EL (cell line): Measurements from ENCODE around the gene CAMK1G.

Experiments used
- DNase-seq: peaks from one replicate; pipeline ENCODE4 v3.0.0-alpha.2; 2016

CAMK1G gene

GRCh38 chr1:209565759-209566678 lies 17.5 kb upstream of the CAMK1G start:
- peak; percentile 83 for DNase-seq

DNA sequence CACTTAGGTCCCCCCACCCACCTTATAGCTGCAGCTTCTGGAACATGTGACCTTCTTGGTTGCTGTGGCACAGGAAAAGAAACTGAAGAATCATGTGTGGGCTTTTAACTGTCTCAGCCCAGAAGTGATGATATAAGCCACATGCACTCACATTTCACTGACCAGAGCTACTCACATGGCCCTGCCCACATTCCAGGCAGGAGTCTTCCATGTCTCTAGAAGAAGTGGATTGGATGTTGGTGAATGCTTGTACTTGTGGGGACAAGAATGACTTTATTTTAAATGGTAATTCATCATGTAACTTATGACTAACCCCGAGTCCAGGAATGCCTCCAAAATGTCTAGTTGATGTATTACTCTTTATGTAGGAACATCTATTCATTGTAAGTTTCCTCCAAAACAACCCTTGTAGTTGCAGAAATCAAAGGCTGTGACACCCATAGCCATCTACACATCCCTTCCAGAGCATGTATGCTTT lies 15.8 kb upstream of the CAMK1G start:
- peak; percentile 70 for DNase-seq

DNA sequence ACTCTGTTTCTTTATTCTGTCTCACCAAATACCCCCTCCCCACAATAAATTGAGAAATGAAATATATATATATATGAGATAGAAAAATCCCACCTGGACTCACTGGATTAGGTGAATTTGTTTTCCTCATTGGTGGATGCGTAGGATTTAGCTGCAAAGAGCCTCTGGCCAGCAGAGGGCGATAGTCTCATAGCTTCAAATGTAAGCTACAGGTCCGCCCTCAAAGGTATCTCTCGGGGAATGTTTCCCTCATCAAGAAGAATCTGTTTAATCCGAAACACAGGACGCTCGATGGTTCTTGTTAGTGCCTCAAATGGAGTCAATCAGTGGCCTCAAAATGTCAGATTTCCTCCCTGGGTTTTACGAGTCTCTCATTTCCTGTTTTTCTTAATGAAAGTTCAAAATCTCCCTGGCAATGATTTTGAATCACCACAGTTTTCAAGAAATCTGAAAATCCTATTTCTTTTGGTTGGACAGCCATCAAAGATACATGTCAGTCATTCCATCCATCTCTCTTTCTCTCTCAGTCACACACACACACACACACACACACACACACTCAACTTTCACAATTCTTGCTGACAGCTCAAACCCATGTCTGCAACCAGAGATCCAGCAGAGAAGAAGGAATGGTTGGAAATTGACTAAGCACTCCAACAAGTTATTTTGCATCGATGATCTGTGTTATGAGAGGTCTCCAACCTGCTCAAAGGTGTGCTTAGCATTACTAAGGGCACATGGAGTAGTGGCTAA lies 13.9 kb upstream of the CAMK1G start:
- peak; percentile 74 for DNase-seq

- DNase-seq: no peak
Measured at GRCh38 chr1:209570743-209571142, 12.8 kb upstream of the CAMK1G start.

GRCh38 chr1:209576392-209577197 lies 6.9 kb upstream of the CAMK1G start:
- peak; percentile 82 for DNase-seq

- peak; percentile 84 for DNase-seq
Measured at GRCh38 chr1:209577346-209577745, 6.2 kb upstream of the CAMK1G start.

- peak; percentile 54 for DNase-seq
Measured at GRCh38 chr1:209580577-209580976, 2.9 kb upstream of the CAMK1G start.

GRCh38 chr1:209584231-209584672 lies 738 bp downstream of the CAMK1G start:
- no peak for DNase-seq

DNA sequence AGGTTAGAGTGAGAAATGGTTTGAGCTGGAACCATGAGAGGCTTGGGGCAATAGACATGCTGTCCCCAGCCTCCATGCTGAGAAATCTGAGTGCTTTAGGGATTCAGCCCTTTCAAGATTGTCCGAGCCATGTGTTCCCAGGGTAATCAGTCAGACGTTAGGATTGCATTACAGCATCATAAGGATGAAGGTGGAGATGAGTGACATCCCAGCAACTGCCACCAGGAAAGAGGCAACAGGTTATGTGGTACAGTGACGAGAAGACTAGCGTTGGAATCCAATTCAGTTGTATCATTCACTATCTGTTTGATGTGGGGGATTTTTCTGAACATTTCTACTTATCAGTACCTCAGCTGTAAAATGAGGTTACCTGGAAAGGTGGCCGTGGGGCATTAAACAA lies 1.7 kb downstream of the CAMK1G start:
- no peak for DNase-seq

GRCh38 chr1:209585672-209586071 lies 2.2 kb downstream of the CAMK1G start:
- peak; percentile 61 for DNase-seq

DNA sequence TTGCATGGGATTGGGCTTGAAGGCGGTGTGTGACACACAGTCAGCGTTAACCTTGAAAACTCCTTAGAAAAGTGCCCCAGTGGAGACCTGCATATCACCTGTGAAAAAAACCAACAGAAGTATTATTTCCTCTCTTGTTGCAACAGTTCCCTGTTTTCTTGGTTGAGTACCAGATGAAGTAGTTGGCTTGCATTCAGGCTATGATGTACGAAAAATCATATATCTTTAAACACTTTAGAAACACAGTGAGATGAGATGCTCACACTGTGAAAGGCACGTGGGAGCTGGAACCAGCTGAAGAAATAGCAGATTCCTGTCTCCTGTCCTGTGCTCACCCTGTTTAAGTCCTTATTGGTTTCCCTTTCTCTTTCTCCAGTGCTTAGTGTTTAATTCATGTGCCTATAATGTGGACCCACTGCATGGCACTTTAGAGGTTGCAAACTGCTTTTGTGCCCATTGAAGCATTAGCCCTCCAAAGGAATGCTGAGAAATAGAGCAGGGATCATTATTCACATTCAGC lies 2.8 kb downstream of the CAMK1G start:
- no peak for DNase-seq

GRCh38 chr1:209587789-209588188 lies 4.3 kb downstream of the CAMK1G start:
- peak; percentile 94 for DNase-seq

DNA sequence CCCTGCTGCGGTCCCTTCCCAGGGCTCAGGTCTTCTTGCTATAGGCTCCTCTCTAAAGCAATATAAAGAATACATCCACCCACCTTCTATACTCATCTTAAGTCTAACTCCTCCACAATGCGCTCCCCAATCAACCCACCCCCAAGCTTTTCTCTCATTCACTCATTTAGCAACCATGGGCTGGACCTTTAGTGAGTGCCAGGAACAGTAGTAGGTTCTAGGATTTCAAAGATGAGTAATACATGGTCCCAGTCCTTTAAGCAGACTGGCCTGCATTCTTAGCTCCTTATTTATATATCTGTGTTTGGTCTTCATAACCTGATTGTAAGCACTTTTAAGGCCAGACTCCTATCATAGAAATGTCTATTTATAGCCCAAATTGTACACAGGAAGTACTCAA lies 5.9 kb downstream of the CAMK1G start:
- DNase-seq: no peak

DNA sequence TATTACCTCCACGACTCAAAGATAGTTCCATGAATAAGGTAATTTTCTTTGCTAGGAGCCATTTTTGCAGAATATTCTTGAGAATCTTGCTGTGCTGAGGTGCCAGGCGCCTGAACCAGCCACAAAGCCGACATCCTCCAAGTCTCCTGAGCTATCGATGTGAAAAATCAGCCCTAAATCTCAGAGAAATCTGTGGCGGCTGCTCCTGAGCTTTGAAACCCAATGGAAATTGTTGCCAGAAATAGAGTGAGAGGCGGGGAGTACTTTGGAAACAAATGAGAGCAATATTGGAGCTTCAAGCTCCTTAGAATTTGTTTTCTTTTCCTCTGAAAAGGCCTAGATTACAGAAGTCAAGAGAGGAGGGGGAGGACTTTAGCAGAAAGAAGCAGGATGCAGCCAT lies 6.3 kb downstream of the CAMK1G start:
- DNase-seq: no peak

GRCh38 chr1:209590405-209590804 lies 6.9 kb downstream of the CAMK1G start:
- no peak for DNase-seq

DNA sequence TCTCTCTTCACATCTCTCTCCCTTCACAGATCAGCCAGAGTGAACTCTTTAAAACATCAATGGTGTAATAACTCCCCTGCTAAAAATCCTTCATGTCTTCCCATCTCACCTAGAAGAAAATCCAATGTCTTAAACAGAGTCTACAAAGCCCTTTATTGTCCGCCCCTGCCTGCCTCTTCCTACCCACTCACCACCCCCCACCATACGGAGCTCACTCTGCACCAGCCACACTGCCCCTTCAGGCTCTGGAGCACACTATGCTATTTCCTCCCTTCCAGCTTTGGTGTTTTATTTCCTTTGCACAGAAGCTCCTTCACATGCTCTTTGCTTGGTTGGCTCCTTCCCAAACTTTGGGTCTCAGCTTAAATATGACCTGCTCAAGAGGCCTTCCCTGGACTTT lies 10.2 kb downstream of the CAMK1G start:
- DNase-seq: no peak

DNA sequence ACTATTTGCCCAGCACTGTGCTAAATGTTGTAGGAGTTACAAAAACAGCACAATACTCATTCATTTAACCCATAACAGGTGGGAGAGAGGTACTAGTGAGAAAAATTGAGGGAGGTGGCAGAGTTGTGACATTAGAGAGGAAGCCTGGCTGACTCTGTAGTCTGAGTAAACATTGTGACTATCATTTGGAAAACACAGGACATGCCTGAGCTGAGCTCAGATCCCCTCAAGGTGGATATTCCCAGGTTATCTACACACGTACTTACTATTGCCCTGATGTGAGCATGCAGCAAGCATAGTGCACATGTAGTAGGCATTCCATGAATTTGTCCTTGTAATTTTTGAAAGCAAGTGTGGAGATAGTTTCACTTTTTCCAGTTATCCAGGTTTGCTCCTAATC lies 10.9 kb downstream of the CAMK1G start:
- no peak for DNase-seq

DNA sequence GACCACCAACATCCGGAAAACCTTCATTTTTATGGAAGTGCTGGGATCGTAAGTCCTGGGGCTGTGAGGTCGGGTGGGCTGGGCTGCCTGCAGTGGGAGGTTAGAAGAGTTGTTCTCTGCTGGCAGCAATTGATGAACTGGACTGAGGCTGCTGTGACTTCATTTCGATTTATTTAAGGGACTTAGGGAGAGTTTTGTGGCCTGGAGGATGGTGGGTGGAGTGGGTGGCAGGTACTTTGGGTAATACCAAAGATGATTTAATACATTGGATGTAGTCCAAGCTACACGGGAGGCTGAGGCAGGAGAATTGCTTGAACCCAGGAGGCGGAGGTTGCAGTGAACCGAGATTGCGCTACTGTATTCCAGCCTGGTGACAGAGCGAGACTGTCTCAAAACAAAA lies 11.5 kb downstream of the CAMK1G start:
- no peak for DNase-seq

DNA sequence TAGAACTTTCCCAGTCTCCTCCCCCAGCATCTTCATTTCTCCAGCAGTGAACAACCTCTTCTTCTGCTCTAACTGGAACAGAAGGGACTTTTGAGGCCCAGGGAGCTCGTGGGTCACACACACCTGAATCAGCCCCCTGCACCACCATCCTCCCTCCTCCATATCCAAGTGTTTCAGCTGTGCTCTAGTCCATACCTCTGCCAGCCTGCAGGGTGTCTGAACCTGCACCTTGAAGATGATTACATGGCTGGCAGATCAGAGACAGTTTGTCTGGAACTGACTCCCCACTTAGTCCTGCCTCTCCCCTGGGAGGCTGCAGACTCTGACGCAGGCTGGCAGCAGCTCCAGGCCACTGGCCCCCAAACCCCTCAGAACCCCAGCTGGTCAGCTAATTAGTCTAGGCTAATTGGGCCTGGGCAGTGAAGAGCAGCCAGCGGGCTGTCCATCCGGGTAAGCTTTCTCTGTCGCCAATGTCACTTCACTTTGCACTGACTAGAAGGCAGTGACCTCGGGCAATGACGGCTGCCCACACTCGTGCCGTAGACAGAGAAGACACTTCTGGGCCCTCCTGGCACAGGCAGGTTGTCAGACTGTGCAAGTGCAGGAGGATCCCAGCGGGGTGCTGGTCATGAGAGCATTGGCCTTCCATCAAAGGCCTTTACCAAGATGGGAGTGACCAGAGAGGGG lies 12.2 kb downstream of the CAMK1G start:
- no peak for DNase-seq

- DNase-seq: no peak
Measured at GRCh38 chr1:209597499-209597898, 14.0 kb downstream of the CAMK1G start.

GRCh38 chr1:209598227-209598626 lies 14.7 kb downstream of the CAMK1G start:
- DNase-seq: no peak

GRCh38 chr1:209600541-209600940 lies 17.0 kb downstream of the CAMK1G start:
- peak; percentile 82 for DNase-seq
